Measurements from ENCODE around the gene ABHD5. TPM values are rescaled to one million over a fixed set of nuclear protein-coding genes. Genes with fewer than 3 reads are reported as not detected.

ABHD5 gene
- total RNA-seq, result 100 to 1,000 TPM in 3 of 4 donors, 10 to 100 TPM in 1; 39.4 to 310 (median 164) TPM

DNA sequence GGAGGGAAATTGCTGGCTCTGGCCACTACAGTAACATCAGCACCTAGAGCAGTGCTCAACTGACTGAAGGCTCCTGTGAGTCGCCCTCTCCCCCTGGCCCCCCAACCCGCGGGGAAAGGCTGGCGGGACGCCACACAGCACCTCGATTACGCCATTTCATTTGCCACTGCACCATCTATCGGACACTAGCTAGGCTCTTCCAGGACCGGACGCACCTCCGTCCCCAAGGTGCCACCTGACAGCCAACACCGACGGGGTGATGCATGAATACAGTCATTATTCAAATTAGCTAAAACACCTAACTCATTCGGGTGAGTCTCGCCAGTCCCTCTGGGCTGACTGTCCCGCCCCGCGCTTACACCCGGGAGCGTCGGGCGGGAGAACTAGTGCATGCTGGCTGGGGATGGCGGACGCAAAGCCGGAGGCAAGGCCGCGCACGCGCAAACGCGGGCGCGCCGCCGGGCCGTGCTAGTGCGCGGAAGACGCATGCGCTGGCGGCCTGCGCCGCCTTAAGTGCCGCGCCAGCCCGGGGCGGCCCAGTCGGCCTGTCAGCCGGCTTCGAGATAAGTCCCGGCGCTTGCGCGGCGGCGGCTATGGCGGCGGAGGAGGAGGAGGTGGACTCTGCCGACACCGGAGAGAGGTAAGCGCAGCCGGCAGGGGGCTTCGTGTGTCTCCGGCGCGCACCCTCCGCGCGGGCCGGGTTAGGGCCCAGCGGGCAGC, at the start of gene ABHD5:
Gene ABHD5, plus strand, starts transcription at position 539 of the 720 bp plus-strand sequence. Its CDS starts 55 bp downstream, at position 594.
- ATAC-seq (ENCODE audit: low FRiP score), result peak; percentile 93
- TF ChIP-seq, protein P1, sequence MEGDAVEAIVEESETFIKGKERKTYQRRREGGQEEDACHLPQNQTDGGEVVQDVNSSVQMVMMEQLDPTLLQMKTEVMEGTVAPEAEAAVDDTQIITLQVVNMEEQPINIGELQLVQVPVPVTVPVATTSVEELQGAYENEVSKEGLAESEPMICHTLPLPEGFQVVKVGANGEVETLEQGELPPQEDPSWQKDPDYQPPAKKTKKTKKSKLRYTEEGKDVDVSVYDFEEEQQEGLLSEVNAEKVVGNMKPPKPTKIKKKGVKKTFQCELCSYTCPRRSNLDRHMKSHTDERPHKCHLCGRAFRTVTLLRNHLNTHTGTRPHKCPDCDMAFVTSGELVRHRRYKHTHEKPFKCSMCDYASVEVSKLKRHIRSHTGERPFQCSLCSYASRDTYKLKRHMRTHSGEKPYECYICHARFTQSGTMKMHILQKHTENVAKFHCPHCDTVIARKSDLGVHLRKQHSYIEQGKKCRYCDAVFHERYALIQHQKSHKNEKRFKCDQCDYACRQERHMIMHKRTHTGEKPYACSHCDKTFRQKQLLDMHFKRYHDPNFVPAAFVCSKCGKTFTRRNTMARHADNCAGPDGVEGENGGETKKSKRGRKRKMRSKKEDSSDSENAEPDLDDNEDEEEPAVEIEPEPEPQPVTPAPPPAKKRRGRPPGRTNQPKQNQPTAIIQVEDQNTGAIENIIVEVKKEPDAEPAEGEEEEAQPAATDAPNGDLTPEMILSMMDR (IDR thresholded peaks at IDR 0.05), result no peak
- peak; percentile 57 for DNase-seq (ENCODE audit: low spot score)

DNA sequence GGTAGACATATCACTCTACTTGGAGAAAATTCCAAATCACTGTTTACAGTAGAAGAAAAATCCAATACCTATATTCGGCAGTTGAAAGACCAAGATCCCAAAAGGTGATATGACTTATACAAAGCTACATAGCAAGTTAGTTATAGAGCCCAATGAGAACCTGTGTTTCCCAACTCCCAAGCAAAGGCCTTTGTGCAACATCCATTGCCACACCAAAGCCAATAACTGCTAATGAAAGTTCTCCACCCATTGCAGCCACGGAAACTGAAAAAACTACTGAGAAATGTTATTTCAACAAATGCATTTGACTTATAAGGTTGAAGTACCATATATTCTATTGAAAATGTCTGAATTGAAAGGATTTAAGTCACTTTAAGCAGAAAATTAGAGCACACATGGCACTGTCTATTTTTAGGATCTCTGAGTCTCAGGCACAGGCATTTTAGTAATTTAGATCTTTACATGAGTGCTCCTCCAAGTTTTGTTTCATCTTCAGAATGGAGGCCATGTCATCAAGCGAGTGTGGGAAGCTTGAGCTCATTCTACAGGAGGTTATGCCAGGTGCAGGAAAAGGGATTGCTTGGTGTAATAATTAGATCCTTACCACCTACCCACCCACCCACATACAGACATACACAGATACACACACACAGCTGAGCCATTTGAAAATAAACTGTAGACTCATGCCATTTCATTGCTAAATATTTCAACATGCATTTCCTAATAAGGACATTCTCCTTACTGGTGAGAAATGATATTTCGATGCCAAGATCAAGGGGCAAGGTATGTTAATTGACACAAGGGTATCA, 49.2 kb upstream of the ABHD5 start:
- TF ChIP-seq, protein P1 (IDR thresholded peaks at IDR 0.05), result no peak
- ATAC-seq (ENCODE audit: low FRiP score) (no peak), DNase-seq (ENCODE audit: low spot score) (no peak)

DNA sequence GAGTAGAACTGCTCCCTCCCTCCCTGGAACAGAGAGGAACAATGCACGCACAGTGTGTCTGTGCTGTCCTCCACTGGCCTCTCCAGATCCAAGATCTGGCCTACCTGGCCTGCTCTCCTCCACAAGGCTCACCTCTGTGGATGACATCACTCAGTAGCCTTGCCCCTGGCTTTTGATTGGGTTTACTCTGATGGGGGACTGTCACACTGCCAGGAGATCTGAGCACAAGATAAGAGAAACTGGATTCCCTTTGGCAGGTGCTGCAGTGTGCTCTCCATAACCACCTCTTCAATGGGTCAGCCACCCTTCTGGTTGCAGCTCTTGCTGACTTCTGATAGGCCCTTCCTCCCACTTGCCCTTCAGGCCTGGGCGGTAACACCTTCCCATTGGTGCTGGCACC, 46.3 kb upstream of the ABHD5 start:
- DNase-seq (ENCODE audit: low spot score) (no peak), ATAC-seq (ENCODE audit: low FRiP score) (no peak)
- TF ChIP-seq, protein P1 (IDR thresholded peaks at IDR 0.05), result no peak

DNA sequence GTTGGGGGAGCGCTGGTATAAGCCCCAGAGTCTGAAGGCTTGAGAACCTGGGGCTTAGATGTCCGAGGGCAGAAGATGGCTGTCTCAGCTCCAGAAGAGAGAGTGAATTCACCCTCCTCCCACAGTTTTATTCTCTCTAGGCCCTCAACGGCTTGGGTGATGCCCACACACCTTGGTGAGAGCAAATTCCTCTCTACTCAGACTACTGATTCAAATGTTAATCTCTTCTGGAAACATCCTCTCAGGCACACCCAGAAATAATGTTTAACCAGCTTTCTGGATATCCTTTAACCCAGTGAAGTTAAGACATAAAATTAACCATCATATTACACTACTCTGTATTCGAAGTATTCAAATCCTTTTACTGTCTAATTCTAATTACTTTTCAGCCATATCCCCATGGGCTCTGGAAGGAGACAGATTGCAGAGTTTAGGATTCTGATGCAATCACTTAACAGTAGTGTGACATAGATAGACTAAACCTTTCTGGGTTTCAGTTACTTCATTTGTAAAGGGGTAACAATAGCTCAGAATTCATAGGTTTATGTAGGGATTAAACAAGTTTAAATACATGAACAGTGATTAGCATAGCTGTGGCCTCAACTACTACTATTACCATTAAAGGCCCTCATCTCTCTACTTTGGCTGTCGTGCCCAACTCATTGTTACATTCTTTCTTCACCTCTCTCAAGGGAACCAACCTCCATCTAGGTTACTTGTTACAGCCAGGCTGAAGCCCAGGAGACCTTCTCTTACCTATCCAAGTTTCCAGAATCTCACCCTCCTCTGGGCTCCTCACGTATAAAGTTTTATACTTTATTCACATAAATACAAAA, 43.2 kb upstream of the ABHD5 start:
- TF ChIP-seq, protein P1 (IDR thresholded peaks at IDR 0.05), result no peak
- ATAC-seq (ENCODE audit: low FRiP score), result no peak
- no peak for DNase-seq (ENCODE audit: low spot score)

DNA sequence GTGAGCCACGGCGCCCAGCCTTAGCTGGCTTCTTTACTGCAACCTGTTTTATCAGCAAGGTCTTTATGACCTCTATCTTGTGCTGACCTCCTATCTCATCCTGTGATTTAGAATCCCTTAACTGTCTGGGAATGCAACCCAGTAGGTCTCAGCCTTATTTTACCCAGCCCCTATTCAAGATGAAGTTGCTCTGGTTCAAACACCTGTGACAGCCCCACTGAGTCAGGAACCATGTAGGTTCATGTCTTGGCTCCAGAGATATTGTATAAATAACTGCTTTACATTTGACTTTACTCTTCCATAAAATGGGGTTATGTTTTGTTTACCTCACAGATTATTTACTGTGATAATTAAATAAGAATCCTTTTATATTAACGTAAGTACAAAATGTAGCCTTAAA, 41.8 kb upstream of the ABHD5 start:
- TF ChIP-seq, protein P1 (IDR thresholded peaks at IDR 0.05), result no peak
- ATAC-seq (ENCODE audit: low FRiP score), result no peak

DNA sequence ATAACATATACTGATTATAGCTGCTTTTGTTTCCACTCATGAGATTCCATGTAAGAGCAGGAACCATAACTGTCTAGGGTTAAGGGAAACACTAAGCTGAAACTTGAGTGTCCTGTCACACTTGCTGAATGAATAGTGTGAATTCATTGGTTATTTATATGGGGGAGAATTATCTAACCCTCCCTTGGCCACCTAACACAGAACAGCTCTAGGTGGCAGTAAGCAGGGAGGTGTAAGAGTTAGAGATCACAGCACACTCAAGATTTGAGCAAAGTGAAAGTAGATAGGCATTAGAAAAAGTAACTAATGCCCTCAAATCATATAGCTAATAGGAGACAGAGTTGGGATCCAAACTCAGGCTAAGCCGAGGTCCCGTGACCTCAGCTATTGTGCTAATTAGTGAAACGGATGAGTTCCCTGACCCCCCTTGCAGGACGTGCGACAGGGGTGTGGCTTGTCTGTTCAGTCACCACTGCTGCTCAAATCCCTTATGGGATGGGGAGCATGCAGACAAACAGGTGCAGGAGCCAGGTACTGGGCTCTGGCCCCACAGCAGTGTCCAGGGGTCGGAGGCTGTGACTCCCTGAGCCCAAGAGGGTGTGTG, 41.3 kb upstream of the ABHD5 start:
- TF ChIP-seq, protein P1 (IDR thresholded peaks at IDR 0.05), result no peak
- ATAC-seq (ENCODE audit: low FRiP score), result peak; percentile 48
- no peak for DNase-seq (ENCODE audit: low spot score)

More for the DNA sequence above, 41.8 kb upstream of the ABHD5 start:
- no peak for DNase-seq (ENCODE audit: low spot score)

Measured in omental fat pad (tissue), 4 donors.